GM18517 (cell line): ENCODE measurements around the gene PI4KA.

Experiments used
- ATAC-seq: cut with Tn5 transposase; IDR thresholded peaks from one replicate; pipeline ENCODE4 v1.9.1; 2021; ENCODE audit warnings: mild to moderate bottlenecking, moderate library complexity; ENCODE audit not compliant: unreplicated experiment

The PI4KA gene

GRCh38 chr22:20881869-20882815 is 23.5 kb upstream of the PI4KA start:
- no peak for ATAC-seq

- no peak for ATAC-seq
Observed at GRCh38 chr22:20881231-20881630, 22.6 kb upstream of the PI4KA start.

GRCh38 chr22:20877715-20878114 is 19.1 kb upstream of the PI4KA start:
- ATAC-seq = no peak

GRCh38 chr22:20875296-20875695 is 16.7 kb upstream of the PI4KA start:
- no peak for ATAC-seq

- no peak for ATAC-seq
Observed at GRCh38 chr22:20873214-20873613, 14.6 kb upstream of the PI4KA start.

GRCh38 chr22:20869234-20869633 is 10.6 kb upstream of the PI4KA start:
- ATAC-seq = no peak

- no peak for ATAC-seq
Observed at GRCh38 chr22:20868025-20868962, 9.7 kb upstream of the PI4KA start.

- ATAC-seq = no peak
Observed at GRCh38 chr22:20867179-20868024, 8.8 kb upstream of the PI4KA start.

- ATAC-seq = no peak
Observed at GRCh38 chr22:20866736-20867135, 8.1 kb upstream of the PI4KA start.

- ATAC-seq = no peak
Observed at GRCh38 chr22:20865875-20866445, 7.3 kb upstream of the PI4KA start.

GRCh38 chr22:20865331-20865730 is 6.7 kb upstream of the PI4KA start:
- ATAC-seq = no peak

- ATAC-seq = no peak
Observed at GRCh38 chr22:20864186-20864908, 5.7 kb upstream of the PI4KA start.

- no peak for ATAC-seq
Observed at GRCh38 chr22:20863366-20863765, 4.8 kb upstream of the PI4KA start.

GRCh38 chr22:20862540-20862939 is 3.9 kb upstream of the PI4KA start:
- ATAC-seq = no peak

GRCh38 chr22:20859615-20860014 is 1.0 kb upstream of the PI4KA start:
- ATAC-seq = no peak

GRCh38 chr22:20857838-20858614 is 585 bp downstream of the PI4KA start:
- peak; percentile 50 for ATAC-seq

GRCh38 chr22:20857247-20857643 is 1.4 kb downstream of the PI4KA start:
- no peak for ATAC-seq

GRCh38 chr22:20853236-20853660 is 5.4 kb downstream of the PI4KA start:
- ATAC-seq = no peak

- no peak for ATAC-seq
Observed at GRCh38 chr22:20852503-20852902, 6.1 kb downstream of the PI4KA start.
